Adrenal gland (tissue), 5 donors: ENCODE data around the gene KLHL10.

Source experiments
- POLR2A ChIP-seq, 2 donors: fragments of 450-650 bp; IDR thresholded peaks; one replicate each; pipeline ENCODE4 v1.6.1; 2017; ENCODE audit warnings: antibody characterized with exemption in 2 of 2, mild to moderate bottlenecking in 2 of 2, moderate library complexity in 1 of 2
- TF ChIP-seq, protein P1 (sequence below), 6 experiments: fragments of 450-650 bp in 4 of 6; fragments of 200-600 bp in 2 of 6; sonication (generic) in 1 of 6; IDR thresholded peaks; 1 replicate in 5 of 6; 2 replicates in 1 of 6; pipeline versions ENCODE4 v1.5.1 to v1.8.0; 2016 to 2021; ENCODE audit warnings: antibody characterized with exemption in 6 of 6, mild to moderate bottlenecking in 2 of 6, moderate library complexity in 1 of 6
- donor health status: DM: no; HTN: no; CAD: no.

GRCh38 chr17:41812381-41813151, 25.1 kb upstream of the KLHL10 start, which contains the start of gene FKBP10:
- TF ChIP-seq, protein P1, sequence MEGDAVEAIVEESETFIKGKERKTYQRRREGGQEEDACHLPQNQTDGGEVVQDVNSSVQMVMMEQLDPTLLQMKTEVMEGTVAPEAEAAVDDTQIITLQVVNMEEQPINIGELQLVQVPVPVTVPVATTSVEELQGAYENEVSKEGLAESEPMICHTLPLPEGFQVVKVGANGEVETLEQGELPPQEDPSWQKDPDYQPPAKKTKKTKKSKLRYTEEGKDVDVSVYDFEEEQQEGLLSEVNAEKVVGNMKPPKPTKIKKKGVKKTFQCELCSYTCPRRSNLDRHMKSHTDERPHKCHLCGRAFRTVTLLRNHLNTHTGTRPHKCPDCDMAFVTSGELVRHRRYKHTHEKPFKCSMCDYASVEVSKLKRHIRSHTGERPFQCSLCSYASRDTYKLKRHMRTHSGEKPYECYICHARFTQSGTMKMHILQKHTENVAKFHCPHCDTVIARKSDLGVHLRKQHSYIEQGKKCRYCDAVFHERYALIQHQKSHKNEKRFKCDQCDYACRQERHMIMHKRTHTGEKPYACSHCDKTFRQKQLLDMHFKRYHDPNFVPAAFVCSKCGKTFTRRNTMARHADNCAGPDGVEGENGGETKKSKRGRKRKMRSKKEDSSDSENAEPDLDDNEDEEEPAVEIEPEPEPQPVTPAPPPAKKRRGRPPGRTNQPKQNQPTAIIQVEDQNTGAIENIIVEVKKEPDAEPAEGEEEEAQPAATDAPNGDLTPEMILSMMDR (IDR thresholded peaks at IDR 0.05), result no peak
- TF ChIP-seq POLR2A (IDR thresholded peaks at IDR 0.05), result no peak
